Fibroblast of lung (primary cell): ENCODE results near the gene PCDHA7. TPM values are rescaled to one million over a fixed set of nuclear protein-coding genes. Genes with fewer than 3 reads are reported as not detected.

Experiments used
- DNase-seq, 2 donors: peaks; one replicate each; pipeline versions ENCODE4 v3.0.0 to v3.0.0-alpha.2; 2010; ENCODE audit warnings: low read depth in 2 of 2
- H2AFZ ChIP-seq: 2 replicates; pipeline ENCODE4 v1.5.1; 2012; ENCODE audit warnings: low read length, control low read depth, inconsistent platforms
- H3K27ac ChIP-seq: 2 replicates; pipeline ENCODE4 v1.5.1; 2011; ENCODE audit warnings: low read length, control low read depth; ENCODE audit not compliant: insufficient read depth
- H3K27me3 ChIP-seq: 2 replicates; pipeline ENCODE4 v1.5.1; 2011; ENCODE audit warnings: mild to moderate bottlenecking, low read length; ENCODE audit not compliant: control insufficient read depth, insufficient read depth
- H3K36me3 ChIP-seq: 2 replicates; pipeline ENCODE4 v1.5.1; 2011; ENCODE audit warnings: low read length; ENCODE audit not compliant: control insufficient read depth, insufficient read depth
- H3K4me1 ChIP-seq: 2 replicates; pipeline ENCODE4 v1.5.1; 2011; ENCODE audit warnings: low read length; ENCODE audit not compliant: control insufficient read depth, insufficient read depth; ENCODE audit errors: extremely low read depth
- H3K4me2 ChIP-seq: 2 replicates; pipeline ENCODE4 v1.5.1; 2011; ENCODE audit warnings: low read length, control low read depth; ENCODE audit not compliant: insufficient read depth; ENCODE audit errors: extremely low read depth
- H3K4me3 ChIP-seq, 4 experiments: fragments of 200-600 bp in 1 of 4; sonication (generic) in 1 of 4; replicated peaks in 1 of 4; 2 replicates each; pipeline ENCODE4 v1.5.1; 2011 to 2016; ENCODE audit warnings: low read length in 4 of 4, low read depth in 3 of 4, mild to moderate bottlenecking in 3 of 4, control low read depth in 2 of 4, inconsistent platforms in 1 of 4, mixed read lengths in 1 of 4; ENCODE audit not compliant: insufficient read depth in 1 of 4; ENCODE audit errors: control extremely low read depth in 1 of 4
- H3K79me2 ChIP-seq: 2 replicates; pipeline ENCODE4 v1.5.1; 2012; ENCODE audit warnings: mild to moderate bottlenecking, low read length, inconsistent platforms; ENCODE audit not compliant: control insufficient read depth, insufficient read depth
- H3K9ac ChIP-seq: 2 replicates; pipeline ENCODE4 v1.5.1; 2011; ENCODE audit warnings: mild to moderate bottlenecking, low read length, control low read depth; ENCODE audit not compliant: insufficient read depth
- H3K9me3 ChIP-seq: 2 replicates; pipeline ENCODE4 v1.5.1; 2012; ENCODE audit warnings: low read depth, low read length; ENCODE audit not compliant: control insufficient read depth, insufficient read depth
- H4K20me1 ChIP-seq: 2 replicates; pipeline ENCODE4 v1.5.1; 2011; ENCODE audit warnings: low read length; ENCODE audit not compliant: control insufficient read depth, insufficient read depth; ENCODE audit errors: extremely low read depth
- CTCF ChIP-seq, 2 donors: IDR thresholded peaks in 1 of 2; conservative IDR thresholded peaks in 1 of 2; 1 replicate in 1 of 2; 2 replicates in 1 of 2; pipeline ENCODE4 v1.5.1; 2011 to 2012; ENCODE audit warnings: low read length in 2 of 2, control low read depth in 1 of 2, inconsistent platforms in 1 of 2, low read depth in 1 of 2, mild to moderate bottlenecking in 1 of 2
- EZH2 ChIP-seq: IDR thresholded peaks from 2 replicates; pipeline ENCODE4 v1.5.1; 2012; ENCODE audit warnings: low read length, control low read depth, mild to moderate bottlenecking; ENCODE audit errors: missing control alignments
- polyA plus RNA-seq, 2 donors: library from polyadenylated mRNA; depleted of rRNA in 1 of 2; stranded (reverse) in 1 of 2; unstranded in 1 of 2; fragments of >200 nt; gene quantifications; 2 replicates each; pipeline ENCODE4 v1.2.1, GENCODE V29; 2011 to 2012; ENCODE audit warnings: missing spikeins in 1 of 2
- total RNA-seq: library from RNA; depleted of rRNA; stranded (reverse); fragments of >200 nt; gene quantifications from 2 replicates; pipeline ENCODE4 v1.2.1, GENCODE V29; 2014

Gene PCDHA7
- total and polyA plus RNA-seq, 2 donors (not counting 1 experiment from before 2014, with no cell fraction given): 2.1 to 2.5 TPM

- Histone ChIP-seq H3K4me2 (no peak overlapping the region), H3K36me3 (no peaks in the 10 kb centered on the region), H3K27me3 (no peaks in the 10 kb centered on the region), H3K9me3 (peaks cover 2% of the 10 kb centered on the region), H3K79me2 (no peaks in the 10 kb centered on the region), H2AFZ (no peak overlapping the region), H3K9ac (no peak overlapping the region), H3K27ac (no peak overlapping the region), H3K4me1 (no peaks in the 10 kb centered on the region), H3K4me3 (no peak overlapping the region), H4K20me1 (no peaks in the 10 kb centered on the region)
- DNase-seq: no peak
- no peak for TF ChIP-seq EZH2
Measured at GRCh38 chr5:140877262-140877581, 43.2 kb downstream of the PCDHA7 start.

- Histone ChIP-seq H3K4me3 (no peak within 1 kb of the TSS), H3K27ac (no peak within 1 kb of the TSS), H2AFZ (no peak within 1 kb of the TSS), H4K20me1 (no peaks in the 10 kb centered on the region), H3K27me3 (no peaks in the 10 kb centered on the region), H3K4me2 (no peak within 1 kb of the TSS), H3K79me2 (no peaks in the 10 kb centered on the region), H3K4me1 (no peaks in the 10 kb centered on the region), H3K9me3 (no peaks in the 10 kb centered on the region), H3K9ac (no peak within 1 kb of the TSS), H3K36me3 (no peaks in the 10 kb centered on the region)
- no peak for DNase-seq
- TF ChIP-seq CTCF (conservative IDR thresholded peaks at IDR 0.05 in 1 of 2, IDR thresholded peaks at IDR 0.05 in 1 of 2; ENCODE audit: low read depth in 1 of 2, low read length in 2 of 2) (no peak), EZH2 (no peak)
Measured at GRCh38 chr5:140881889-140882590, 48.0 kb downstream of the PCDHA7 start, which contains the start of gene PCDHA13. Gene PCDHA13 (plus strand): TSS chr5:140882124. CDS start chr5:140882269, 145 bp downstream.

- Histone ChIP-seq H3K4me2 (no peak overlapping the region), H3K27ac (no peak overlapping the region), H3K4me1 (no peaks in the 10 kb centered on the region), H4K20me1 (no peaks in the 10 kb centered on the region), H3K9ac (no peak overlapping the region), H2AFZ (no peak overlapping the region), H3K9me3 (no peaks in the 10 kb centered on the region), H3K36me3 (no peaks in the 10 kb centered on the region), H3K27me3 (no peaks in the 10 kb centered on the region), H3K4me3 (no peak overlapping the region), H3K79me2 (no peaks in the 10 kb centered on the region)
- TF ChIP-seq EZH2: no peak
- TF ChIP-seq CTCF (conservative IDR thresholded peaks at IDR 0.05 in 1 of 2, IDR thresholded peaks at IDR 0.05 in 1 of 2; ENCODE audit: low read depth in 1 of 2, low read length in 2 of 2): no peak
- no peak for DNase-seq
Measured at GRCh38 chr5:140882591-140882899, 48.5 kb downstream of the PCDHA7 start.
